Activated T-cell treated with anti-CD3 and anti-CD28 coated beads, Interleukin-2, amount 50 U/mL, for 1 hour (primary cell): Measurements from ENCODE around the gene MPPED1.

Experiments used
- DNase-seq: peaks from one replicate; pipeline ENCODE4 v3.0.0-alpha.2; 2020

The MPPED1 gene

DNA sequence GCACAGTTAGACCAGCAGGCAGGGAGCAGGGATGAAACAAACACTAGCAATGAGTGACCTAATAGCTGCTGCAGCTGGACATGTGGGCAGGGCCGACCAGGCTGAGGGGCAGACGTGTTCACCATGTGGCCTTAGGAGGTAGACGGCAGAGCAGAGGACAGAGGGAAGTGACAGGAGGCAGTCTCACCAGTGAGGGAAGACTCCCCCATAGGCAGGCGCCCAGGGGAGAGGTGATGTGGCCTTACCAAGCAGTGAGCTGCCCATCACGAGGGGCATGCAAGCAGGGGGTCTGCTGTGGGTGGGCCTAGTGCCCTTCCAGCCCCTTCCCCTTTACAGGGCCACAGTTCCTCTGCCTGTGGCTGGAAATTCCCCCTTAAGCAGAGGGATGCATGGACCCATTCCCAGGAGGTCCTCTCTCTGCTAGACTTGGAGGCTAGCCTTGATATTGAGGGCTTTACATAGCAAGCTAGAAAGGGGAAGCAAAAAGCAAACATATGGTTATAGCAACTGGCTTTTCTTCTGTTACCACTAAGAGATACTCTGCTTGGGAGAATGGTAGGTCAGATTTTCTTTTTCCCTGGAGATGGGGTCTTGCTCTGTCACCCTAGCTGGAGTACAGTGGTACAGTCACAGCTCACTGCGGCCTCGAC is 67.6 kb downstream of the MPPED1 start:
- no peak for DNase-seq

GRCh38 chr22:43479962-43480361 is 68.1 kb downstream of the MPPED1 start:
- no peak for DNase-seq

DNA sequence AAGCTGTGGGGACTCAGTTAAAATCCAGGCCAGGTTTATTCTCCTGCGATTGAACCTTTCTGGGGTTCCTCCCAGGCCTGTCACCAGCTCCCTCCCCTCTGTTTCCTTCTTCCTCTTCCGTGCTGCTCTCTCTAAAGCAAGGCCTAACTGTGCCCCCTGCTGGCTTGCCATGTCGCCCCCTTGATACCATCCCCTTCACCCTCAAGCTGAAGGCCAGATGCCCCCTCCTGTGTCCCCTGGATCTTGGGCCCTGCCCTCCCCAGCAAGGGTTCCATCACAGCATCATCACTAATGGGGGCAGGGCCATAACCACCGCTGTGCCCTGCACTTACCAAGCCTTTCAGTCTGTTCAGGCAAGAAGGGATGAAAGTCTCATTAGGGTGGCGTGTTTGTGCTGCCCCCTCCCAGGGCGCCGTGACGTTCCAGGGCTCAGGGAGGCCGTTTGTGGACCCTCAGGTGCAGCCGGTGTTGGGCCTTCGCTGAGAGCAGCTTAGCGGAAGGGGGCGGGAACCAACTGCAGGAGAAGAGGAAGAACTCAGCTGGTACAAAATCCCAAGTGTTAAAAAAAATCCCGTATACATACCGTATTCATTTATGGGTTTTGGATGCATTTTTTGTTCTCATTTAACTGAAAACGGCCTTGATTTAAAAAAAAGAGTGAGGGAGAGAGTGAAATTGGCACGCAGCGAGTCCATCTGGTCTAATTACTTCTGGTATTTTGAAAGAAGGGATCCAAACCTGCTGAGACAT is 69.9 kb downstream of the MPPED1 start:
- DNase-seq, result no peak

- no peak for DNase-seq
These were observed 70.5 kb downstream of the MPPED1 start for GRCh38 chr22:43482318-43482625.

GRCh38 chr22:43483266-43483665 is 71.5 kb downstream of the MPPED1 start:
- DNase-seq, result no peak

DNA sequence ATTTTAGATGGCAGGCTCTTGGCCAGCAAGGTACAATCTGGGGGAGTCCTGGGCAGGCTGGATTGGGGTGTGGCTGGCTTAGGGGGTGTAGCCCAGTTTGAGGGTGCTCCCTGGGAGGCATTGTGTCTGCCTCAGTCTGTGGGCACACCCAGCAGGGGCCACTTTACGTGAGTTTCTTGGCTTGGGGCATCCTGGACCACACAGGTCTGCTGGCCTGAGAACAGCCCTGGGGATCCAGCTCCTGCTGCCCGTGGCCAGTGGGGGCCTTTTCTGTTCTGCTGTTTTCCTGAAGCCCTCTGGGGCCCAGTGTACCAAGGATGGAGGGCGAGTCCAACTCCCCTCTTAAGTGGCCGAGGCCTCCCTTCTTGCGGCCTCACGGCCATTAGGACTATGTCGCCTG is 71.9 kb downstream of the MPPED1 start:
- DNase-seq, result no peak

- no peak for DNase-seq
These were observed 72.4 kb downstream of the MPPED1 start for GRCh38 chr22:43484227-43484626.

DNA sequence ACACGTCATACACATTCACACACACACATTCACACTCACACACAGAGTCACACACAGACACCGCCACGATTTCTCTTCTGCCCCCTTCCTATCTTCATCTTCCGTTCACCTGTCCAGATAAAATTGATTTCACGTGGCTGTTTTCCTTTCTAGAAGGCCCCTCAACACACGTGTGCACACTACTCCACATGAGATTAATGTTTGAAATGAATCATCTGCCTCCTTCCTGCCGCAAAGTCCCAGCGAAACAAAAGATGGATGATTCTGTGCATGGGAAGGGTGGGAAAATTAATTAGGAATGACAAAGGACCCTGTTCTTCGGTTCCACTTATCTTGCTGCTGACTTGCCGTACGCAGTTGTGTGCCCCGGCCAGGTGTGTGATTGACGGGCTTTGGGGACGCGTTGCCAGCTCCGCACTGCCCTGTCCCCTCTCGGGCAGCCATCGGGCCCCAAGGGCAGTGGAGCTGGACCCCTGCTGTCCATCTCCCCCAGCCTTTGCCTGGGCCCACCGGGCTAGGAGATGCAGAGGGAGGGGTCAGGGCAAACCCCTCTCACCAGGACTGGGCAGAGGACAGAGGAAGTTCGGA is 73.8 kb downstream of the MPPED1 start:
- DNase-seq, result no peak

- DNase-seq, result no peak
These were observed 75.7 kb downstream of the MPPED1 start for GRCh38 chr22:43487311-43488030.

GRCh38 chr22:43488031-43488866 is 76.4 kb downstream of the MPPED1 start:
- no peak for DNase-seq

- DNase-seq, result no peak
These were observed 77.1 kb downstream of the MPPED1 start for GRCh38 chr22:43488937-43489336.

DNA sequence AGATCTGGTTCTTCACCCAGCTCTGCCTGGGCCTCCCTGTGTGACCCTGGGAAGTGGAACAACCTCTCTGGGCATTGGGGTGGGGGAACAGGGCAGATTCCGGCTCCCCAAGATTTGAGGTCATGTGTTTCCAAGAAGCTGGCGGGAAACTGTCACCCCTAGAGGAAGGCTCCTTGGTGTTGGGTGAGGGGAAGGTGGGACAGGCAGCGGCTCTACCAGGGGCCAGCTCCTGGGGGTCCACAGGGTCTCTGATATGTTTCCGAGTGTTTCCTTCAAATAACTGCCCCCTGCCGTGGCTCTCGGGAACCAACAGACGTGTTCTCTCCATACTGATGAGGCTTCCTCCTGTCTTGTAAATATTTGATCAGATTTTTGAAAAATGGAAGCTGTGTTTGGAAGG is 78.5 kb downstream of the MPPED1 start:
- DNase-seq, result no peak

- no peak for DNase-seq
These were observed 79.4 kb downstream of the MPPED1 start for GRCh38 chr22:43491177-43491576.

GRCh38 chr22:43491737-43492136 is 79.9 kb downstream of the MPPED1 start:
- DNase-seq, result no peak

- no peak for DNase-seq
These were observed 81.5 kb downstream of the MPPED1 start for GRCh38 chr22:43493297-43493696.

DNA sequence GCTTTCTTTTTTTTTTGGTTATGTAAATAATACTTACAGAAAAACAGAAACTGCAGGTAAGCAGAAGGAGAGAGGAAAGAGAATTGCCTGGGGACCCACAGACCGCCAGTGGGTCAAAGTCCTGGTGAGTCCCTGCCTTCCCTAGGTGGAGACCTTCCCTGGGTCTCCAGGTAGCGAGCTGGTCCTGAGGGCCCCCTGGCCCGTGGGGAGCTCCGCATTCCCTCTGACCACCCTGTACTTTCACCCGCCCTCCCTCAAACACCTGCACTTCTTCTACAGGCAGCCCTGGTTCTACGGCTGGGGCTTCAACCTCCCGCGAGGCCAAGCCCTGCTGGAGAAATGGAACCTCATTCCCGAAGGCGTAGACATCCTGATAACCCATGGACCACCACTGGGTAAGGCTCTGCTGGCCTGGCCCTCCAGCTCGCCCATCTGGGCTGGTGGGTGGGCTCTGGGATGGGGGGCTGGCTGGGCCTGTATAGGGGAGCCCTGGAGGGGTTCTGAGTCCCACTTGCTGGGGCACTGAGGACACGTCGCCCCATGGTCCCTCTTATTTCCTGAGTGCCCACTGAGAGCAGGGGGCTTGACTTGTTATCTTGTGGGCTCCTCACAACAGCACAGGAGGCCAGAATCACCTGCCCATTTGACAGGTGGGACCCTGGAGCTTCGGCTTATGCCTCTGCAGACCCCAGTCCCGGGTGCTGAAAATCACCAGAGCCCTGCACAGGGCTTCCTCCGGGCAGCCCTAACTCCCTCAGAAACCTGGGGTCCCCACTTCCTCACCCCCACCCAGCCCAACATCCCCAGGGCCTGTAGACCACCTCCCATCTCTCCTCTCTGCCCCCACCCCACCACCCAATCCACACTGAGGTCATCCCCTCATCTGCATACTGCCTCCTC is 86.4 kb downstream of the MPPED1 start:
- no peak for DNase-seq

DNA sequence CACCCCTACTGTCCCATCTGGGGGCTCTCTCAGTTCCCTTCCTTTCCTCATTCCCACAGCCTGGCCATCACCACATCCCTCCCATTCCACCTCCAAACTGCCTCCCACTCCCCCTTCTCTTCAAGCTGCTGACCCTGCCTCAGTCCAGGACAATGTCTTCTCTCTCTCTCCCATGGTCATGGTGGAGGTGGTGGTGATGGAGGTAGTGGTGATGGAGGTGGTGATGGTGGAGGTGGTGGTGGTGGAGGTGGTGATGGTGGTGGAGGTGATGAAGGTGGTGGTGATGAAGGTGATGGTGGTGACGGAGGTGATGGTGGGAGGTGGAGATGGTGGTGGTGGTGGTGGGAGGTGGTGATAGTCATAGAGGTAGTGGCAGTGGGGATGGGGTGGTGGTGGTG is 87.0 kb downstream of the MPPED1 start:
- no peak for DNase-seq

GRCh38 chr22:43500792-43501785 is 89.3 kb downstream of the MPPED1 start:
- no peak for DNase-seq

DNA sequence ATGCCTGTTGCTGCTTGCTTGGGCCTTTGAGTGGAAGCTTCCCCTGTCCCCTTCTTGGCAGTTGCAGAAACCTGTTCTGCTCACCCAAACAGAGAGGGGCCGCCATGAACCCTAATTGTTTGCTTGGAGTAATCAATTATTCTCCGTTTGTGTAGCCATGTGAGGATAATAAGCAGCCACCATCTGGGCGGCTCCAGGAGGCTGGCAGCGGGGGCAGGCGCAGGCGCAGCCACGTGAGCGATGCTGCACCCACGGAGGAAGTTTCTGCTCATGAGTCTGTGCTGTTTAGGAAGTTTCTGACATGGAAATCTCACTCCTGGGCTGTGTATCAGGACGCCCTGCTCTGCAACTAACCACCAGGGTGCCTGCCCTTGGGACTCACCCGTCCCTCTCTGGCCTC is 90.1 kb downstream of the MPPED1 start:
- no peak for DNase-seq

DNA sequence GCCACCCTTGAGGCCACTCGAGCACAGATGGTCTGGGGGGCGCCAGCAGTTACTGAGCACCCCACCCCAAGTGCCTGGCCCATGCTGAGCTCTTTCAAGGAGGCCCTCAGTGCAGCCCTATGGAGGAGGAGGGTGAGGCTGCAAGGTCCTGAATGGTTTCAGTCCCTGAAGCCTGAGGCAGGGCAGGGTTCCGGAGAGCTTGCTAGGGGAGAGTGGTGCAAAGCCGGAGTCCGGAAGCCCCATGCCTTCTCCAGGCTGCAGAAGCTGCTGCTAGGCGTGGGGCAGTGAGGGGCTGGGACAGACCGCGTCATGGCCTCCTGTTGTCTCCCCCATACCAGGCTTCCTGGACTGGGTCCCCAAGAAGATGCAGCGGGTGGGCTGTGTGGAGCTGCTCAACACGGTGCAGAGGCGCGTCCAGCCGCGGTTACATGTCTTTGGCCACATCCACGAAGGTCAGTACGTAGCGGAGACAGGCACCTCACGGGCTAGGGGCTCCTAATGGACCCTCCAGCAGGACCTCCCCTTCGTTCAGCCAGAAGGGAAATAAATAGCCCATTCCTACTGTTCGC is 90.6 kb downstream of the MPPED1 start:
- no peak for DNase-seq
